H9 (cell line): ENCODE data around the gene ATF1. TPM values are rescaled to one million over a fixed set of nuclear protein-coding genes. Genes with fewer than 3 reads are reported as not detected.

Experiments
- DNase-seq: peaks from one replicate; pipeline ENCODE4 v3.0.0-alpha.2; 2017
- H2AFZ ChIP-seq: one replicate; pipeline ENCODE4 v1.6.1; 2013; ENCODE audit warnings: mild to moderate bottlenecking, low read length, control low read depth, moderate library complexity
- H2AK5ac ChIP-seq: 2 replicates; pipeline ENCODE4 v1.6.1; 2013; ENCODE audit warnings: low read length, control low read depth, mixed read lengths; ENCODE audit not compliant: insufficient read length
- H2BK120ac ChIP-seq: one replicate; pipeline ENCODE4 v1.6.1; 2013; ENCODE audit warnings: low read depth, mild to moderate bottlenecking, low read length, control low read depth, inconsistent platforms; ENCODE audit not compliant: poor library complexity, severe bottlenecking
- H2BK12ac ChIP-seq: 2 replicates; pipeline ENCODE4 v1.6.1; 2013; ENCODE audit warnings: low read length, control low read depth, mixed read lengths, low read depth; ENCODE audit not compliant: insufficient read length
- H2BK15ac ChIP-seq: 2 replicates; pipeline ENCODE4 v1.6.1; 2013; ENCODE audit warnings: low read depth, low read length, control low read depth
- H2BK20ac ChIP-seq: one replicate; pipeline ENCODE4 v1.6.1; 2013; ENCODE audit warnings: low read depth, mild to moderate bottlenecking, low read length, control low read depth, inconsistent platforms; ENCODE audit not compliant: poor library complexity, severe bottlenecking
- H2BK5ac ChIP-seq: 2 replicates; pipeline ENCODE4 v1.6.1; 2013; ENCODE audit warnings: low read length, control low read depth, mixed read lengths; ENCODE audit not compliant: insufficient read length
- H3K14ac ChIP-seq: 2 replicates; pipeline ENCODE4 v1.6.1; 2013; ENCODE audit warnings: low read length, control low read depth; ENCODE audit not compliant: insufficient read depth
- H3K18ac ChIP-seq: 2 replicates; pipeline ENCODE4 v1.6.1; 2013; ENCODE audit warnings: low read depth, mild to moderate bottlenecking, mixed read lengths, low read length, control low read depth; ENCODE audit not compliant: insufficient read length
- H3K23ac ChIP-seq: 2 replicates; pipeline ENCODE4 v1.6.1; 2013; ENCODE audit warnings: low read length, control low read depth, mixed read lengths, low read depth; ENCODE audit not compliant: insufficient read length
- H3K23me2 ChIP-seq: 2 replicates; pipeline ENCODE4 v1.6.1; 2013; ENCODE audit warnings: low read depth, mild to moderate bottlenecking, mixed read lengths, low read length, control low read depth; ENCODE audit not compliant: insufficient read length, poor library complexity, severe bottlenecking
- H3K27ac ChIP-seq: 2 replicates; pipeline ENCODE4 v1.5.1; 2013; ENCODE audit warnings: low read length, control low read depth, mixed read lengths, low read depth; ENCODE audit not compliant: insufficient read length
- H3K27me3 ChIP-seq: 2 replicates; pipeline ENCODE4 v1.6.1; 2013; ENCODE audit warnings: low read length, control low read depth, inconsistent platforms; ENCODE audit not compliant: insufficient read depth
- H3K4ac ChIP-seq: 2 replicates; pipeline ENCODE4 v1.6.1; 2013; ENCODE audit warnings: low read depth, mild to moderate bottlenecking, control low read depth, inconsistent platforms, low read length, moderate library complexity
- H3K4me1 ChIP-seq: 2 replicates; pipeline ENCODE4 v1.6.1; 2013; ENCODE audit warnings: low read length, control low read depth, inconsistent platforms; ENCODE audit not compliant: insufficient read depth
- H3K4me2 ChIP-seq: 2 replicates; pipeline ENCODE4 v1.6.1; 2013; ENCODE audit warnings: low read length, control low read depth, mixed read lengths; ENCODE audit not compliant: insufficient read length, insufficient read depth
- H3K56ac ChIP-seq: 2 replicates; pipeline ENCODE4 v1.6.1; 2013; ENCODE audit warnings: low read depth, mild to moderate bottlenecking, mixed read lengths, low read length, control low read depth; ENCODE audit not compliant: insufficient read length
- H3K79me1 ChIP-seq: 2 replicates; pipeline ENCODE4 v1.6.1; 2013; ENCODE audit warnings: low read depth, mild to moderate bottlenecking, moderate library complexity, low read length, control low read depth, inconsistent platforms; ENCODE audit not compliant: insufficient read depth, poor library complexity, severe bottlenecking
- H3K79me2 ChIP-seq: 2 replicates; pipeline ENCODE4 v1.6.1; 2013; ENCODE audit warnings: low read length, control low read depth, inconsistent platforms; ENCODE audit not compliant: insufficient read depth
- H3K9ac ChIP-seq: 2 replicates; pipeline ENCODE4 v1.6.1; 2013; ENCODE audit warnings: low read length, control low read depth, mixed read lengths; ENCODE audit not compliant: insufficient read length; ENCODE audit errors: extremely low read depth
- H3K9me3 ChIP-seq: one replicate; pipeline ENCODE4 v1.6.1; 2013; ENCODE audit warnings: low read depth, low read length, inconsistent platforms; ENCODE audit not compliant: control insufficient read depth
- H3T11ph ChIP-seq: one replicate; pipeline ENCODE4 v1.6.1; 2013; ENCODE audit warnings: mild to moderate bottlenecking, low read length, control low read depth, inconsistent platforms
- H4K20me1 ChIP-seq: one replicate; pipeline ENCODE4 v1.6.1; 2013; ENCODE audit not compliant: control insufficient read depth, insufficient read length, insufficient read depth
- H4K5ac ChIP-seq: 2 replicates; pipeline ENCODE4 v1.6.1; 2013; ENCODE audit warnings: low read depth, mild to moderate bottlenecking, mixed read lengths, low read length, control low read depth; ENCODE audit not compliant: insufficient read length
- H4K8ac ChIP-seq: replicated peaks from 2 replicates; pipeline ENCODE4 v1.6.1; 2013; ENCODE audit warnings: low read length, control low read depth, mixed read lengths, low read depth; ENCODE audit not compliant: insufficient read length
- H4K91ac ChIP-seq: 2 replicates; pipeline ENCODE4 v1.6.1; 2013; ENCODE audit warnings: low read depth, mild to moderate bottlenecking, moderate library complexity, mixed read lengths, low read length, control low read depth; ENCODE audit not compliant: insufficient read length
- H3K27ac Mint-ChIP-seq, 3 experiments: 2 replicates in 2 of 3; 3 replicates in 1 of 3; pipeline ENCODE4 v1.8.0; 2020 to 2021; ENCODE audit warnings: mixed read lengths in 3 of 3, mild to moderate bottlenecking in 1 of 3, moderate library complexity in 1 of 3
- H3K27me3 Mint-ChIP-seq: 2 replicates; pipeline ENCODE4 v1.8.0; 2021; ENCODE audit warnings: low read depth, mild to moderate bottlenecking, moderate library complexity, mixed read lengths
- H3K36me3 Mint-ChIP-seq, 3 experiments: 2 replicates in 2 of 3; 3 replicates in 1 of 3; pipeline ENCODE4 v1.8.0; 2020 to 2021; ENCODE audit warnings: low read depth in 3 of 3, mixed read lengths in 3 of 3; ENCODE audit not compliant: insufficient read depth in 1 of 3
- H3K4me1 Mint-ChIP-seq, 2 experiments: 2 replicates each; pipeline ENCODE4 v1.8.0; 2020; ENCODE audit warnings: mixed read lengths in 2 of 2
- H3K4me3 Mint-ChIP-seq, 2 experiments: 2 replicates in 1 of 2; 3 replicates in 1 of 2; pipeline ENCODE4 v1.8.0; 2020 to 2021; ENCODE audit warnings: mild to moderate bottlenecking in 2 of 2, mixed read lengths in 2 of 2, moderate library complexity in 1 of 2
- H3K9me3 Mint-ChIP-seq, 2 experiments: 2 replicates in 1 of 2; 3 replicates in 1 of 2; pipeline ENCODE4 v1.8.0; 2020; ENCODE audit warnings: mild to moderate bottlenecking in 2 of 2, mixed read lengths in 2 of 2, moderate library complexity in 1 of 2
- CTCF ChIP-seq: fragments of 200-600 bp; sonication (generic); conservative IDR thresholded peaks from 3 replicates; pipeline ENCODE4 v1.8.0; 2021; ENCODE audit warnings: antibody characterized with exemption, mild to moderate bottlenecking
- WGBS: extraction: QIAGEN DNeasy Blood & Tissue Kit; methylation state at CpG from one replicate; pipeline ENCODE4 v1.1.7; 2013; ENCODE audit warnings: missing lambda C conversion rate, low lambda C conversion rate, mixed read lengths; ENCODE audit not compliant: insufficient read length; ENCODE audit errors: extremely low coverage; 5-methylcytosine and 5-hydroxymethylcytosine counted together
- total RNA-seq: library from RNA; stranded (reverse); gene quantifications from 2 replicates; pipeline ENCODE4 v1.2.1, GENCODE V29; 2021

The ATF1 gene
- total RNA-seq, 1 experiment from 2014 or later, result 47.8 TPM

DNA sequence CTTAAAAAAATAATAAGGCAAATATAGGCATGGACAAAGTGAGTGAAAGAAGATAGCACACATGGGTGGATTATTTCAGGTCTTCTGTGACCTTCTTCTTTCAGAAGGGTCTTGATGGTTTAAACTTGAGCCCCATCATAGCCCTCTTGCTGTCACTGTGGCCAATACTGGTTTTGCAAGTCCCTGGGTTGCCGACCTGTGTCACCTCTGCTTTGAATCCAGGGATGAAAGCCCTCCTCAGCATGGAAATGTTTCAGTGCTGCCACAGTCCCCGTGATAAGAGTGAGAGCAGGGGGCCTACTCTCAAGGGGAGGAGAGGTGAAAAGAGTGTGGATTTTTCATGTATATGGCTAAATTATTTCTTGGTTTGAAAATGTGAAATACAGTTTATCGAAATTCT lies 30.2 kb upstream of the ATF1 start:
- Histone ChIP-seq H3K4me1 (no peaks in the 10 kb centered on the region), H3K4me2 (no peak overlapping the region), H4K20me1 (no peaks in the 10 kb centered on the region), H4K8ac (no peak overlapping the region), H3T11ph (no peak overlapping the region), H2BK20ac (no peak overlapping the region), H3K79me2 (no peaks in the 10 kb centered on the region), H4K91ac (no peak overlapping the region), H3K23ac (no peak overlapping the region), H2BK120ac (no peak overlapping the region), H3K27ac (no peak overlapping the region), H3K56ac (no peak overlapping the region), H2BK12ac (no peak overlapping the region), H3K14ac (no peak overlapping the region), H3K18ac (no peak overlapping the region), H3K27me3 (no peaks in the 10 kb centered on the region), H2AFZ (no peak overlapping the region), H2BK15ac (no peak overlapping the region), H3K9me3 (no peaks in the 10 kb centered on the region), H3K79me1 (no peaks in the 10 kb centered on the region), H4K5ac (no peak overlapping the region), H2AK5ac (no peak overlapping the region), H3K4ac (no peak overlapping the region), H3K9ac (no peak overlapping the region), H2BK5ac (no peak overlapping the region), H3K23me2 (no peaks in the 10 kb centered on the region)
- no peak for DNase-seq
- no peak for TF ChIP-seq CTCF
- no peaks in the 10 kb centered on the region for H3K27me3 Mint-ChIP-seq
- no peak overlapping the region; a peak in 1 of 7 replicates for H3K27ac Mint-ChIP-seq
- H3K9me3 Mint-ChIP-seq, result no peaks in the 10 kb centered on the region
- WGBS, result no CpG with 5 or more reads among the region's 3 CpGs
- H3K4me1 Mint-ChIP-seq, result no peaks in the 10 kb centered on the region
- H3K36me3 Mint-ChIP-seq, result peaks cover 19 to 58% (median 56%) of the 10 kb centered on the region in 3 experiments; a peak in 6 of 7 replicates
- H3K4me3 Mint-ChIP-seq, result no peak overlapping the region
